CD4-positive, alpha-beta T cell (primary cell): ENCODE data around the gene ASCL4. TPM values are rescaled to one million over a fixed set of nuclear protein-coding genes. Genes with fewer than 3 reads are reported as not detected.

Experiments
- ATAC-seq: fragments of 200-7000 bp; cut with Tn5 transposase; one replicate; pipeline ENCODE4 v1.10.0; 2022; ENCODE audit warnings: mild to moderate bottlenecking; ENCODE audit not compliant: poor library complexity
- CTCF ChIA-PET: fragments of 350-600 bp; sonication (Branson Sonifier 250); formaldehyde crosslinking; loops from one replicate; lab custom pipeline; 2021; ENCODE audit warnings: antibody characterized with exemption, inconsistent platforms; lab: Charles Lee
- POLR2A ChIA-PET: fragments of 350-600 bp; sonication (Branson Sonifier 250); formaldehyde crosslinking; loops from one replicate; lab custom pipeline; 2021; ENCODE audit warnings: antibody characterized with exemption, inconsistent platforms; lab: Charles Lee
- DNase-seq, 14 experiments: peaks; one replicate each; pipeline ENCODE4 v3.0.0-alpha.2; 2013 to 2020; ENCODE audit warnings: mixed read lengths in 2 of 14
- H3K27ac ChIP-seq, 2 donors: one replicate each; pipeline versions ENCODE4 v1.5.1 to v1.7.0; 2013; ENCODE audit warnings: low read length in 2 of 2, low read depth in 1 of 2, mild to moderate bottlenecking in 1 of 2
- H3K27me3 ChIP-seq, 2 experiments: 1 replicate in 1 of 2; 2 replicates in 1 of 2; pipeline versions ENCODE4 v1.6.1 to v1.7.0; 2013; ENCODE audit warnings: low read length in 2 of 2, control low read depth in 1 of 2, mild to moderate bottlenecking in 1 of 2, moderate library complexity in 1 of 2; ENCODE audit not compliant: insufficient read depth in 2 of 2, control insufficient read depth in 1 of 2
- H3K36me3 ChIP-seq: one replicate; pipeline ENCODE4 v1.6.1; 2013; ENCODE audit warnings: low read length, control low read depth; ENCODE audit not compliant: insufficient read depth
- H3K4me1 ChIP-seq: one replicate; pipeline ENCODE4 v1.6.1; 2013; ENCODE audit warnings: low read length, control low read depth; ENCODE audit not compliant: insufficient read depth
- H3K4me3 ChIP-seq: one replicate; pipeline ENCODE4 v1.5.1; 2013; ENCODE audit warnings: mild to moderate bottlenecking, low read length, moderate library complexity
- H3K9me3 ChIP-seq, 2 experiments: 1 replicate in 1 of 2; 2 replicates in 1 of 2; pipeline versions ENCODE4 v1.6.1 to v1.7.0; 2013; ENCODE audit warnings: low read length in 2 of 2, mild to moderate bottlenecking in 2 of 2, control low read depth in 1 of 2, moderate library complexity in 1 of 2; ENCODE audit not compliant: control insufficient read depth in 1 of 2, insufficient read depth in 1 of 2
- H3K27ac Mint-ChIP-seq: one replicate; pipeline ENCODE4 v1.8.0; 2020; ENCODE audit warnings: mixed read lengths
- H3K27me3 Mint-ChIP-seq: one replicate; pipeline ENCODE4 v1.8.0; 2021; ENCODE audit warnings: mixed read lengths
- H3K36me3 Mint-ChIP-seq: one replicate; pipeline ENCODE4 v1.8.0; 2021; ENCODE audit warnings: low read depth, mixed read lengths
- H3K4me1 Mint-ChIP-seq: one replicate; pipeline ENCODE4 v1.8.0; 2021; ENCODE audit warnings: low read depth, mixed read lengths
- H3K4me3 Mint-ChIP-seq: one replicate; pipeline ENCODE4 v1.8.0; 2020; ENCODE audit warnings: mild to moderate bottlenecking, mixed read lengths
- H3K9me3 Mint-ChIP-seq: one replicate; pipeline ENCODE4 v1.8.0; 2020; ENCODE audit warnings: mixed read lengths
- CTCF ChIP-seq: fragments of 200-600 bp; IDR thresholded peaks from one replicate; pipeline ENCODE4 v1.8.0; 2022; ENCODE audit warnings: antibody characterized with exemption, mild to moderate bottlenecking
- intact Hi-C, 2 experiments: fragments of 100-400 bp; cut with DNase I in 1 of 2; cut with micrococcal nuclease in 1 of 2; formaldehyde crosslinking; loops; one replicate each; pipeline versions ENCODE4 v1.15.1 to v1.9.0; 2023 to 2025; cut with DNase I, micrococcal nuclease
- total RNA-seq, 174 experiments: library from RNA in 2 of 174; stranded (reverse) in 2 of 174; gene quantifications; one replicate each; pipeline ENCODE4 v1.2.3 and lab custom pipeline; 2021 to 2026

The ASCL4 gene
- total RNA-seq, 2 experiments from 2014 or later = not detected

GRCh38 chr12:107788690-107789458 lies 14.4 kb downstream of the ASCL4 start:
- Mint-ChIP-seq H3K36me3 (no peaks in the 10 kb centered on the region), H3K4me3 (no peak overlapping the region), H3K4me1 (no peaks in the 10 kb centered on the region), H3K9me3 (peaks cover 4% of the 10 kb centered on the region), H3K27ac (no peak overlapping the region), H3K27me3 (peaks cover 24% of the 10 kb centered on the region)
- ATAC-seq (no peak), DNase-seq (no peak)
- no peak for TF ChIP-seq CTCF
- Histone ChIP-seq H3K36me3 (no peaks in the 10 kb centered on the region), H3K27ac (no peak overlapping the region), H3K27me3 (no peaks in the 10 kb centered on the region), H3K9me3 (no peaks in the 10 kb centered on the region), H3K4me3 (no peak overlapping the region), H3K4me1 (no peaks in the 10 kb centered on the region)
- intact Hi-C loops = no loop called here
- ChIA-PET POLR2A (no interaction called here), CTCF (no interaction called here)

- no peak for DNase-seq
- Mint-ChIP-seq H3K27ac (no peak overlapping the region), H3K27me3 (peaks cover 44% of the 10 kb centered on the region), H3K4me3 (no peak overlapping the region), H3K4me1 (no peaks in the 10 kb centered on the region), H3K9me3 (peaks cover 4% of the 10 kb centered on the region), H3K36me3 (no peaks in the 10 kb centered on the region)
- Histone ChIP-seq H3K4me3 (no peak overlapping the region), H3K9me3 (no peaks in the 10 kb centered on the region), H3K27me3 (peaks cover 0 to 5% of the 10 kb centered on the region in 2 experiments), H3K36me3 (no peaks in the 10 kb centered on the region), H3K4me1 (no peaks in the 10 kb centered on the region), H3K27ac (no peak overlapping the region)
- CTCF ChIA-PET = no interaction called here
- ATAC-seq = no peak
- TF ChIP-seq CTCF = no peak
- intact Hi-C loops = no loop called here
- POLR2A ChIA-PET = no interaction called here
Measured at GRCh38 chr12:107791465-107792089, 17.1 kb downstream of the ASCL4 start.

- H3K4me3 Mint-ChIP-seq = no peak overlapping the region
- no peak overlapping the region for H3K4me3 ChIP-seq
- no peaks in the 10 kb centered on the region for H3K36me3 ChIP-seq
- CTCF ChIA-PET = interaction anchor here (0.6 kb wide), 1 partner anchor 36 kb away, joined by 3 read pairs; no protein-coding TSS in a partner anchor
- peaks cover 4% of the 10 kb centered on the region for H3K9me3 Mint-ChIP-seq
- H3K27me3 ChIP-seq = peaks cover 0 to 5% of the 10 kb centered on the region in 2 experiments
- no peak for ATAC-seq
- no peaks in the 10 kb centered on the region for H3K36me3 Mint-ChIP-seq
- no peaks in the 10 kb centered on the region for H3K4me1 ChIP-seq
- H3K27me3 Mint-ChIP-seq = peaks cover 53% of the 10 kb centered on the region
- H3K9me3 ChIP-seq = no peaks in the 10 kb centered on the region
- no peak for DNase-seq
- no peaks in the 10 kb centered on the region for H3K4me1 Mint-ChIP-seq
- H3K27ac Mint-ChIP-seq = no peak overlapping the region
- intact Hi-C loops = no loop called here
- POLR2A ChIA-PET = no interaction called here
- no peak for TF ChIP-seq CTCF
- H3K27ac ChIP-seq = no peak overlapping the region
Measured at GRCh38 chr12:107794451-107794850, 19.9 kb downstream of the ASCL4 start.
